ENCODE measurements around the gene RIMKLB. TPM values are rescaled to one million over a fixed set of nuclear protein-coding genes. Genes with fewer than 3 reads are reported as not detected.
A peak's percentile ranks its signal among the peaks of the same experiment; 100 is the strongest.

The RIMKLB gene
- polyA plus RNA-seq, 1 of the 3 experiments (the other 2 are of a cell fraction), result 24.5 TPM

- Histone ChIP-seq H3K4me1 (ENCODE audit: control insufficient read depth in 1 of 2, insufficient read depth in 2 of 2, low read depth in 1 of 2, low read length in 1 of 2) (no peaks in the 10 kb centered on the region; a peak in 1 of 4 replicates), H3K27ac (ENCODE audit: low read depth in 2 of 2, low read length in 1 of 2) (no peak within 1 kb of the TSS), H3F3A (replicated peaks; ENCODE audit: insufficient read depth) (no peaks in the 10 kb centered on the region), H4K20me1 (ENCODE audit: insufficient read depth) (no peaks in the 10 kb centered on the region), H3K9ac (no peak within 1 kb of the TSS), H2AFZ (ENCODE audit: low read depth) (no peak within 1 kb of the TSS), H3K79me2 (ENCODE audit: insufficient read depth) (no peaks in the 10 kb centered on the region), H3K9me3 (no peaks in the 10 kb centered on the region), H3K27me3 (ENCODE audit: insufficient read depth) (no peaks in the 10 kb centered on the region; the same call in 1 of the 2 replicates), H3K36me3 (replicated peaks in 1 of 2; ENCODE audit: control insufficient read depth in 1 of 2, insufficient read depth in 2 of 2, low read length in 1 of 2) (no peaks in the 10 kb centered on the region), H3K4me2 (no peak within 1 kb of the TSS), H3K4me3 (ENCODE audit: low read depth in 2 of 2, low read length in 1 of 2) (peak within 1 kb of the TSS in 1 of 2 experiments; percentile 40; a peak in 1 of 4 replicates), H3K9me2 (no peaks in the 10 kb centered on the region)
- no peak for DNase-seq
- 95% methylated on average over 3 of the region's 3 CpGs for WGBS (ENCODE audit: low lambda C conversion rate)
- TF ChIP-seq NRF1 (IDR thresholded peaks at IDR 0.05; ENCODE audit: low read depth, low read length), result no peak
- TF ChIP-seq SMC3 (IDR thresholded peaks at IDR 0.05; ENCODE audit: low read depth, low read length), result no peak
- TF ChIP-seq, protein P1, sequence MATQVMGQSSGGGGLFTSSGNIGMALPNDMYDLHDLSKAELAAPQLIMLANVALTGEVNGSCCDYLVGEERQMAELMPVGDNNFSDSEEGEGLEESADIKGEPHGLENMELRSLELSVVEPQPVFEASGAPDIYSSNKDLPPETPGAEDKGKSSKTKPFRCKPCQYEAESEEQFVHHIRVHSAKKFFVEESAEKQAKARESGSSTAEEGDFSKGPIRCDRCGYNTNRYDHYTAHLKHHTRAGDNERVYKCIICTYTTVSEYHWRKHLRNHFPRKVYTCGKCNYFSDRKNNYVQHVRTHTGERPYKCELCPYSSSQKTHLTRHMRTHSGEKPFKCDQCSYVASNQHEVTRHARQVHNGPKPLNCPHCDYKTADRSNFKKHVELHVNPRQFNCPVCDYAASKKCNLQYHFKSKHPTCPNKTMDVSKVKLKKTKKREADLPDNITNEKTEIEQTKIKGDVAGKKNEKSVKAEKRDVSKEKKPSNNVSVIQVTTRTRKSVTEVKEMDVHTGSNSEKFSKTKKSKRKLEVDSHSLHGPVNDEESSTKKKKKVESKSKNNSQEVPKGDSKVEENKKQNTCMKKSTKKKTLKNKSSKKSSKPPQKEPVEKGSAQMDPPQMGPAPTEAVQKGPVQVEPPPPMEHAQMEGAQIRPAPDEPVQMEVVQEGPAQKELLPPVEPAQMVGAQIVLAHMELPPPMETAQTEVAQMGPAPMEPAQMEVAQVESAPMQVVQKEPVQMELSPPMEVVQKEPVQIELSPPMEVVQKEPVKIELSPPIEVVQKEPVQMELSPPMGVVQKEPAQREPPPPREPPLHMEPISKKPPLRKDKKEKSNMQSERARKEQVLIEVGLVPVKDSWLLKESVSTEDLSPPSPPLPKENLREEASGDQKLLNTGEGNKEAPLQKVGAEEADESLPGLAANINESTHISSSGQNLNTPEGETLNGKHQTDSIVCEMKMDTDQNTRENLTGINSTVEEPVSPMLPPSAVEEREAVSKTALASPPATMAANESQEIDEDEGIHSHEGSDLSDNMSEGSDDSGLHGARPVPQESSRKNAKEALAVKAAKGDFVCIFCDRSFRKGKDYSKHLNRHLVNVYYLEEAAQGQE (IDR thresholded peaks at IDR 0.05; ENCODE audit: low read depth, low read length), result no peak
- TF ChIP-seq JUND (IDR thresholded peaks at IDR 0.05), result no peak
- no peak for TF ChIP-seq FOXJ3 (CRISPR knock-in tag; IDR thresholded peaks at IDR 0.05)
- no peak for TF ChIP-seq GATA2 (CRISPR knock-in tag; IDR thresholded peaks at IDR 0.05)
- no peak for TF ChIP-seq FOSL2 (IDR thresholded peaks at IDR 0.05; ENCODE audit: borderline replicate concordance, low read depth)
- no peak for TF ChIP-seq TAF1 (IDR thresholded peaks at IDR 0.05; ENCODE audit: borderline replicate concordance, low read depth, low read length)
- TF ChIP-seq YY1 (IDR thresholded peaks at IDR 0.05; ENCODE audit: low read depth), result no peak
- no peak for TF ChIP-seq MXI1 (IDR thresholded peaks at IDR 0.05; ENCODE audit: low read depth, low read length)
- TF ChIP-seq FOXM1 (IDR thresholded peaks at IDR 0.05; ENCODE audit: low read depth), result no peak
- TF ChIP-seq PBX3 (IDR thresholded peaks at IDR 0.05), result no peak
- no peak for TF ChIP-seq EZH2phosphoT487 (IDR thresholded peaks at IDR 0.05; ENCODE audit: borderline replicate concordance, low read depth)
- TF ChIP-seq RCOR1 (IDR thresholded peaks at IDR 0.05; ENCODE audit: low read length), result no peak
- no peak for TF ChIP-seq TEAD4 (IDR thresholded peaks at IDR 0.05; ENCODE audit: borderline replicate concordance, insufficient read depth)
- TF ChIP-seq GABPA (IDR thresholded peaks at IDR 0.05; ENCODE audit: low read depth), result no peak
- CTCF ChIA-PET, result interaction anchor here (1.4 to 13.2 kb wide), 3 partner anchors 43 to 278 kb away, joined by 3 to 161 read pairs (median 11); no protein-coding TSS in a partner anchor
- POLR2A ChIA-PET, result no interaction called here
Measured at GRCh38 chr12:8822298-8822697, 124.5 kb downstream of the RIMKLB start, which contains the start of gene A2ML1. Gene A2ML1, plus strand, starts transcription at chr12:8822621. Its CDS starts 31 bp downstream, at chr12:8822652.
